Mesenchymal stem cell (in vitro differentiated cells and primary cell): ENCODE data around the gene CLIC5.

Experiments
- DNase-seq: peaks from one replicate; pipeline ENCODE4 v3.0.0-alpha.2; 2013
- H2AFZ ChIP-seq: one replicate; pipeline ENCODE4 v1.6.1; 2013; ENCODE audit warnings: low read depth, mild to moderate bottlenecking, control low read depth, inconsistent platforms, low read length, moderate library complexity
- H2AK5ac ChIP-seq: 2 replicates; pipeline ENCODE4 v1.6.1; 2013; ENCODE audit warnings: low read length, moderate library complexity, mild to moderate bottlenecking, inconsistent platforms; ENCODE audit not compliant: severe bottlenecking
- H2BK120ac ChIP-seq: one replicate; pipeline ENCODE4 v1.6.1; 2013; ENCODE audit warnings: low read depth, mild to moderate bottlenecking, inconsistent platforms, low read length, moderate library complexity
- H2BK12ac ChIP-seq, 2 experiments: one replicate each; pipeline ENCODE4 v1.6.1; 2013; ENCODE audit warnings: inconsistent platforms in 2 of 2, low read length in 2 of 2, mild to moderate bottlenecking in 2 of 2, moderate library complexity in 2 of 2, control low read depth in 1 of 2
- H2BK15ac ChIP-seq: one replicate; pipeline ENCODE4 v1.6.1; 2013; ENCODE audit warnings: mild to moderate bottlenecking, low read depth, inconsistent platforms; ENCODE audit not compliant: poor library complexity, severe bottlenecking
- H2BK5ac ChIP-seq: 2 replicates; pipeline ENCODE4 v1.6.1; 2013; ENCODE audit warnings: low read depth, mild to moderate bottlenecking, low read length, control low read depth, inconsistent platforms; ENCODE audit not compliant: poor library complexity, severe bottlenecking
- H3K14ac ChIP-seq, 2 experiments: one replicate each; pipeline ENCODE4 v1.6.1; 2013; ENCODE audit warnings: inconsistent platforms in 2 of 2, low read length in 2 of 2, control low read depth in 1 of 2, mild to moderate bottlenecking in 1 of 2, moderate library complexity in 1 of 2
- H3K18ac ChIP-seq, 2 experiments: one replicate each; pipeline ENCODE4 v1.6.1; 2013; ENCODE audit warnings: inconsistent platforms in 2 of 2, low read length in 2 of 2, control low read depth in 1 of 2, low read depth in 1 of 2, mild to moderate bottlenecking in 1 of 2
- H3K23ac ChIP-seq, 2 experiments: one replicate each; pipeline ENCODE4 v1.6.1; 2013; ENCODE audit warnings: inconsistent platforms in 2 of 2, low read length in 2 of 2, mild to moderate bottlenecking in 2 of 2, moderate library complexity in 2 of 2, control low read depth in 1 of 2
- H3K27ac ChIP-seq: 2 replicates; pipeline ENCODE4 v1.5.1; 2013; ENCODE audit warnings: mild to moderate bottlenecking, moderate library complexity, low read length, control low read depth, inconsistent platforms; ENCODE audit not compliant: poor library complexity, severe bottlenecking
- H3K27me3 ChIP-seq, 2 experiments: 2 replicates each; pipeline versions ENCODE4 v1.6.1 to v1.7.0; 2013; ENCODE audit warnings: low read length in 2 of 2, mild to moderate bottlenecking in 2 of 2, moderate library complexity in 2 of 2, control low read depth in 1 of 2, inconsistent platforms in 1 of 2; ENCODE audit not compliant: control insufficient read depth in 1 of 2, insufficient read depth in 1 of 2
- H3K36me3 ChIP-seq, 2 experiments: 2 replicates each; pipeline versions ENCODE4 v1.6.1 to v1.7.0; 2013; ENCODE audit warnings: low read length in 2 of 2, control low read depth in 1 of 2, inconsistent platforms in 1 of 2, low read depth in 1 of 2, mild to moderate bottlenecking in 1 of 2; ENCODE audit not compliant: insufficient read depth in 2 of 2, control insufficient read depth in 1 of 2
- H3K4ac ChIP-seq, 2 experiments: one replicate each; pipeline ENCODE4 v1.6.1; 2013; ENCODE audit warnings: inconsistent platforms in 2 of 2, low read length in 2 of 2, mild to moderate bottlenecking in 2 of 2, moderate library complexity in 2 of 2, control low read depth in 1 of 2, low read depth in 1 of 2
- H3K4me1 ChIP-seq: 2 replicates; pipeline ENCODE4 v1.6.1; 2013; ENCODE audit warnings: low read depth, low read length, control low read depth; ENCODE audit not compliant: control insufficient read depth, insufficient read depth
- H3K4me2 ChIP-seq: 2 replicates; pipeline ENCODE4 v1.6.1; 2013; ENCODE audit warnings: low read length, mild to moderate bottlenecking, inconsistent platforms; ENCODE audit not compliant: poor library complexity, severe bottlenecking
- H3K4me3 ChIP-seq, 2 experiments: 2 replicates each; pipeline versions ENCODE4 v1.5.1 to v1.7.0; 2013; ENCODE audit warnings: low read length in 2 of 2, mild to moderate bottlenecking in 2 of 2, control low read depth in 1 of 2, low read depth in 1 of 2; ENCODE audit not compliant: insufficient read depth in 1 of 2
- H3K79me1 ChIP-seq: replicated peaks from 2 replicates; pipeline ENCODE4 v1.6.1; 2013; ENCODE audit warnings: mild to moderate bottlenecking, control low read depth, low read length, inconsistent platforms; ENCODE audit not compliant: poor library complexity, severe bottlenecking
- H3K9ac ChIP-seq: 2 replicates; pipeline ENCODE4 v1.7.0; 2013; ENCODE audit warnings: mild to moderate bottlenecking, low read length, moderate library complexity
- H3K9me3 ChIP-seq: 2 replicates; pipeline ENCODE4 v1.7.0; 2013; ENCODE audit warnings: mild to moderate bottlenecking, low read length; ENCODE audit not compliant: control insufficient read depth
- H4K8ac ChIP-seq: one replicate; pipeline ENCODE4 v1.6.1; 2013; ENCODE audit warnings: inconsistent platforms, mild to moderate bottlenecking, low read length, moderate library complexity
- H4K91ac ChIP-seq: one replicate; pipeline ENCODE4 v1.6.1; 2013; ENCODE audit warnings: mild to moderate bottlenecking, low read length, inconsistent platforms
- WGBS: methylation state at CpG from one replicate; pipeline ENCODE4 v1.1.7; 2013; ENCODE audit warnings: mixed read lengths; 5-methylcytosine and 5-hydroxymethylcytosine counted together

CLIC5 gene

GRCh38 chr6:45987856-45988255 is 27.8 kb downstream of the CLIC5 start:
- H3K4me2 ChIP-seq: no peak overlapping the region
- no peak overlapping the region for H3K18ac ChIP-seq
- H3K79me1 ChIP-seq: no peaks in the 10 kb centered on the region
- no peak overlapping the region for H2AFZ ChIP-seq
- no peak overlapping the region for H3K4me3 ChIP-seq
- no peak overlapping the region for H3K4ac ChIP-seq
- no peak overlapping the region for H2BK12ac ChIP-seq
- H3K36me3 ChIP-seq: no peaks in the 10 kb centered on the region
- no peak overlapping the region for H4K91ac ChIP-seq
- 100% methylated on average over 1 of the region's 1 CpG for WGBS
- H3K14ac ChIP-seq: no peak overlapping the region
- H3K27ac ChIP-seq: no peak overlapping the region
- no peak for DNase-seq
- no peaks in the 10 kb centered on the region for H3K9me3 ChIP-seq
- H3K4me1 ChIP-seq: no peaks in the 10 kb centered on the region
- H2BK120ac ChIP-seq: no peak overlapping the region
- no peak overlapping the region for H3K23ac ChIP-seq
- H2BK15ac ChIP-seq: no peak overlapping the region
- no peak overlapping the region for H3K9ac ChIP-seq
- H2BK5ac ChIP-seq: no peak overlapping the region
- peaks cover 0 to 16% of the 10 kb centered on the region in 2 experiments for H3K27me3 ChIP-seq
- H2AK5ac ChIP-seq: no peak overlapping the region
- no peak overlapping the region for H4K8ac ChIP-seq

GRCh38 chr6:45986746-45987274 is 28.9 kb downstream of the CLIC5 start:
- H2BK5ac ChIP-seq: no peak overlapping the region
- no peak overlapping the region for H2BK15ac ChIP-seq
- no peak overlapping the region for H4K91ac ChIP-seq
- no peak overlapping the region for H2AK5ac ChIP-seq
- no peaks in the 10 kb centered on the region for H3K9me3 ChIP-seq
- no peak overlapping the region for H3K4me3 ChIP-seq
- no peak overlapping the region for H3K9ac ChIP-seq
- no peak overlapping the region for H2BK120ac ChIP-seq
- no peak overlapping the region for H4K8ac ChIP-seq
- no peaks in the 10 kb centered on the region for H3K36me3 ChIP-seq
- H3K4ac ChIP-seq: no peak overlapping the region
- H3K4me2 ChIP-seq: no peak overlapping the region
- no peak overlapping the region for H3K14ac ChIP-seq
- no peak overlapping the region for H3K18ac ChIP-seq
- H2AFZ ChIP-seq: no peak overlapping the region
- H3K4me1 ChIP-seq: no peaks in the 10 kb centered on the region
- peak; percentile 16 for DNase-seq
- no peak overlapping the region for H3K23ac ChIP-seq
- no peak overlapping the region for H2BK12ac ChIP-seq
- no peak overlapping the region for H3K27ac ChIP-seq
- H3K79me1 ChIP-seq: no peaks in the 10 kb centered on the region
- peaks cover 0 to 13% of the 10 kb centered on the region in 2 experiments for H3K27me3 ChIP-seq

GRCh38 chr6:45984788-45985425 is 30.8 kb downstream of the CLIC5 start:
- Histone ChIP-seq H3K4ac (no peak overlapping the region), H2AFZ (no peak overlapping the region), H3K9me3 (no peaks in the 10 kb centered on the region), H3K27ac (no peak overlapping the region), H3K14ac (no peak overlapping the region), H4K91ac (no peak overlapping the region), H3K4me1 (no peaks in the 10 kb centered on the region), H3K79me1 (no peaks in the 10 kb centered on the region), H3K4me3 (no peak overlapping the region), H2BK12ac (no peak overlapping the region), H3K23ac (no peak overlapping the region), H2AK5ac (no peak overlapping the region), H2BK5ac (no peak overlapping the region), H2BK15ac (no peak overlapping the region), H3K27me3 (peaks cover 0 to 13% of the 10 kb centered on the region in 2 experiments), H2BK120ac (no peak overlapping the region), H3K36me3 (no peaks in the 10 kb centered on the region), H4K8ac (no peak overlapping the region), H3K4me2 (no peak overlapping the region), H3K18ac (no peak overlapping the region), H3K9ac (no peak overlapping the region)
- no peak for DNase-seq
- 94% methylated on average over 5 of the region's 5 CpGs for WGBS

- no peak overlapping the region for H3K4me3 ChIP-seq
- no peak overlapping the region for H2BK5ac ChIP-seq
- H2AFZ ChIP-seq: no peak overlapping the region
- no peaks in the 10 kb centered on the region for H3K36me3 ChIP-seq
- H3K4me1 ChIP-seq: no peaks in the 10 kb centered on the region
- H2BK12ac ChIP-seq: no peak overlapping the region
- no peak overlapping the region for H3K4me2 ChIP-seq
- no peak overlapping the region for H3K18ac ChIP-seq
- DNase-seq: no peak
- WGBS: 87% methylated on average over 6 of the region's 7 CpGs
- H3K27me3 ChIP-seq: peaks cover 0 to 8% of the 10 kb centered on the region in 2 experiments
- no peak overlapping the region for H3K14ac ChIP-seq
- H3K9ac ChIP-seq: no peak overlapping the region
- no peak overlapping the region for H3K23ac ChIP-seq
- H3K9me3 ChIP-seq: no peaks in the 10 kb centered on the region
- H3K27ac ChIP-seq: no peak overlapping the region
- no peak overlapping the region for H4K91ac ChIP-seq
- H4K8ac ChIP-seq: no peak overlapping the region
- H3K79me1 ChIP-seq: no peaks in the 10 kb centered on the region
- H2AK5ac ChIP-seq: no peak overlapping the region
- no peak overlapping the region for H2BK120ac ChIP-seq
- no peak overlapping the region for H2BK15ac ChIP-seq
- no peak overlapping the region for H3K4ac ChIP-seq
Measured at GRCh38 chr6:45984347-45984746, 31.3 kb downstream of the CLIC5 start.
